Sciatic nerve (tissue), 2 donors: ENCODE data around the gene MAGEB18. TPM values are rescaled to one million over a fixed set of nuclear protein-coding genes. Genes with fewer than 3 reads are reported as not detected.

ENCODE experiments used
- ATAC-seq: fragments of 200-7000 bp; cut with Tn5 transposase; one replicate; pipeline ENCODE4 v1.9.1; 2020; ENCODE audit warnings: mild to moderate bottlenecking, moderate library complexity
- DNase-seq: peaks from one replicate; pipeline ENCODE4 v3.0.0-alpha.2; 2020; ENCODE audit warnings: low spot score
- intact Hi-C: fragments of 100-400 bp; cut with DNase I; formaldehyde crosslinking; loops from one replicate; pipeline ENCODE4 v1.14.2; 2022
- total RNA-seq: library from RNA; stranded (reverse); fragmentation: NEBNext Ultra II Directional; extraction: Animal tissue kit (Norgen Biotek cat#: 25700); gene quantifications from one replicate; pipeline ENCODE4 v1.2.1, GENCODE V29; 2021
- donor health status: DM: no; HTN: no; CAD: no.
- donor health status: DM: no; HTN: no; CAD: no.

The MAGEB18 gene
- not detected for total RNA-seq

- DNase-seq (no peak), ATAC-seq (no peak)
- intact Hi-C loops, result no loop called here
Measured at GRCh38 chrX:26138274-26138673, at the start of gene MAGEB18. TSS of gene MAGEB18 (plus strand) at chrX:26138343. CDS start at chrX:26138986, 643 bp downstream.

GRCh38 chrX:26100421-26100920 lies 37.7 kb upstream of the MAGEB18 start:
- ATAC-seq (no peak), DNase-seq (no peak)
- intact Hi-C loops, result no loop called here

- ATAC-seq (no peak), DNase-seq (no peak)
- intact Hi-C loops, result no loop called here
Measured at GRCh38 chrX:26109142-26109541, 29.0 kb upstream of the MAGEB18 start.

- no peak for ATAC-seq
- intact Hi-C loops, result no loop called here
- no peak for DNase-seq
Measured at GRCh38 chrX:26146024-26146423, 7.9 kb downstream of the MAGEB18 start.

DNA sequence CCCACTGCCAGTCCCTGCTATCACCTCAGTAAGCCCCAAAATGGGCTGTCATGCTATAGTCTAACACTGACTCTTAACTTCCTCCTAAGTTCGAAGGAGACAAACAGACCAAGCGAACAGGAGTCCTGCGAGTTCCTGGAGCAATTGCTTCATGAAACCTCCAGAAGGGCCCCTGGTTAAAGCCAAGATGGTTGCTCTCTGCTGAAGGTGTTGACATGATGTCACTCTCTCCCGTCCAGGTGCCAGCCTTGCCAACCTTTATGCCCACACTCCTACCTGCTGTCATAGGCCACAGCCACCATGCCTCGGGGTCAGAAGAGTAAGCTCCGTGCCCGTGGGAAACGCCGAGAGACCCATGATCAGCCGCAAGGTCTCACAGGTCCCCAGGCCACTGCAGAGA lies 22.2 kb downstream of the MAGEB18 start, which contains the start of gene MAGEB6B:
Gene MAGEB6B (plus strand): TSS at position 301 of the 400 bp plus-strand sequence. CDS start 0 bp downstream, at position 301.
- DNase-seq (no peak), ATAC-seq (no peak)
- intact Hi-C loops, result no loop called here

Other genes starting within 250 kb of the MAGEB18 start
- not detected for gene MAGEB6B, start 22.3 kb downstream of the MAGEB18 start, total RNA-seq
- not detected for gene MAGEB6, start 54.1 kb downstream of the MAGEB18 start, total RNA-seq
- not detected for gene MAGEB5, start 77.8 kb downstream of the MAGEB18 start, total RNA-seq